GM21723 (cell line): ENCODE data around the gene REXO5.

Experiments
- ATAC-seq: cut with Tn5 transposase; IDR thresholded peaks from one replicate; pipeline ENCODE4 v1.9.1; 2021; ENCODE audit warnings: mild to moderate bottlenecking, moderate library complexity; ENCODE audit not compliant: unreplicated experiment

REXO5 gene

DNA sequence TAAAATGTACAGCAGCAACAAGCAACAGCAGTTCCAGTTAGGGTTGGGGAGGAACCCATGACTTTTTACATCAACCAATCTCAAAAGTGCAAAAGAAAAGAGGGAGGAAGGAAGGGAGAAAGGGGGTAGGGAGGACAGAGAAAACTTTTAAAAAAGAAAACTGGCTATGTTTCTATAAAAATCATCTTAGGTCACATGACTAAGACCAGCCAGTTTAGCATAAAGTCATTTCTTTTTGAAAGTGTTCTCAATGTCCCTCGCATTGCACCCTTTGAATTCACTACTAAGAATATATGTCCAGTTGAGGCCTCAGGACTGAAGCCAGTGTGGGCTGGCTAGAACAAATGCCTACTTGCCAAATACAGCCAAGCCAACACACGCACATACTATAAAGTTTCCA is 64.9 kb downstream of the REXO5 start:
- ATAC-seq: no peak

DNA sequence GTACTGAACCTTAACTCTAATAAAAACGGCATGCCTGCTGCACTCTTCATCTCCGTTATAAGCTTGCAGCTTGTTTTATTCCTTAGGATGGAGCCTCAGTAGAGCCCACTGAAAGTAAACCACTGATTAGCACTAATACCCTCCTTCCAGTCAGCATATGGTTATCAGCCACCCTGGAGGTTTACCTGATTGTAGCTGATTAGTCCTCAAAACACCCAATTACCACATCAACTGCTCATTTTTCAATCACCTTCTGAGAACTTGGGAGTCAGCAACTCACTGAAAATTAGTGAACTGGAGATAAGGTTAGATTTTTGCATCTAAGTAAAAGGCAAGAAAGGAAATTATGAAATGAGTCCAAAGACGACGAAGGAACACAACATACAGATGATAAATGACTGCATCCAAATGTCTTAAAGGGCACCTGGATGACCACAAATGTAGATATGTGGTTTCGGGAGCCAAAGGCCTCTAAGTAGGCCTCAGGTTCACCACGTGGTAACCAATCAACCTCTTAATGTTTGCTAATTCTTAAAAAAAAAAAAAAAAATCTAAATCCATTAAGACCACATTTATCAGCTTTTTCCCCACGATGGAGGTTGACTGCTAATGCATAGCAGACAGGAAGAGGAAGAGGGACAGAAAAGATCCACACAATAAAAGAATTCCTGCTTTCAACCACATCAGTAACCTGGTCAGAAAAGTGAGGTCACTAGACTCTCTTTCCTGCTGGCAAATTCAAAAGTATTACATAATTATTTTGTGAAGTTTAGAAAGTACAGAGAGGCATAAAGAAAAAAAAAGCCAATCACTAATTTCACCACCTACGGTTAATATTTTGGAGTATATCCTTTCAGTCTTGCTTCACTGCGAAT is 65.9 kb downstream of the REXO5 start:
- no peak for ATAC-seq

DNA sequence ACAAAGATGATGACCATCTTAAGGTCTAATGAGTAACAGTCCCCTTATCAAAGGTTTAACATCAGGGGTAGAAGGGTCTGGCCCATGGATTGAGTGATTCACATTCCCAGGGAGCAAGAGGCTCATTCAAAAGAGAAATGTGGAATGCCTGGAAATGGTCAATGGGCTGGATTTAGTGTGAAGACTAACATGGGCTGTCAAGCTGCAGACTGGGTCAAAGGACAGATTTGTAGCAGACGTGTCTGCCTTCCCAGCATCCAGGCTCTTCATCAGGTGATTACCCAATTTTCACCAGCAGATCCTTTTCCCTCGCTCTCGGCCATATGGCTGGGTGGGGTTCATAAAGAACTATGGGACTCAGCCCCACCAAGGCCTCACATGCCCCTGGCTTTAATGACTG is 67.0 kb downstream of the REXO5 start:
- no peak for ATAC-seq

GRCh38 chr16:20874088-20874581 is 67.8 kb downstream of the REXO5 start:
- no peak for ATAC-seq

DNA sequence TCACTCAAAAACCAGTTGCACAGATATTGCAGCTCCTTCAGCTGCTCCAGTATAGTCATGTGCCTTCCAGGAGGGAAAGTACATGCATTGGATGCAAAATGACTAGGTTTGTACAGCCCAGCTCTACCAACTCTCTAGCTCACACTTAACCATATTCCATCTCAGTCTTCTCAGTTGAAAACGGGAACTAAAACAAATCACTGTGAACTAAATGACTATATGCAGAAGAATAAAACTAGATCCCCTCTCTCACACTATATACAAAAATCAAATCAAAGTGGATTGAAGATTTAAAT is 69.0 kb downstream of the REXO5 start:
- no peak for ATAC-seq

- ATAC-seq: no peak
Observed at GRCh38 chr16:20878682-20879147, 72.4 kb downstream of the REXO5 start.

- ATAC-seq: no peak
Observed at GRCh38 chr16:20879175-20880040, 73.1 kb downstream of the REXO5 start.

- ATAC-seq: no peak
Observed at GRCh38 chr16:20880867-20881502, 74.7 kb downstream of the REXO5 start.

GRCh38 chr16:20881503-20881878 is 75.2 kb downstream of the REXO5 start:
- no peak for ATAC-seq

DNA sequence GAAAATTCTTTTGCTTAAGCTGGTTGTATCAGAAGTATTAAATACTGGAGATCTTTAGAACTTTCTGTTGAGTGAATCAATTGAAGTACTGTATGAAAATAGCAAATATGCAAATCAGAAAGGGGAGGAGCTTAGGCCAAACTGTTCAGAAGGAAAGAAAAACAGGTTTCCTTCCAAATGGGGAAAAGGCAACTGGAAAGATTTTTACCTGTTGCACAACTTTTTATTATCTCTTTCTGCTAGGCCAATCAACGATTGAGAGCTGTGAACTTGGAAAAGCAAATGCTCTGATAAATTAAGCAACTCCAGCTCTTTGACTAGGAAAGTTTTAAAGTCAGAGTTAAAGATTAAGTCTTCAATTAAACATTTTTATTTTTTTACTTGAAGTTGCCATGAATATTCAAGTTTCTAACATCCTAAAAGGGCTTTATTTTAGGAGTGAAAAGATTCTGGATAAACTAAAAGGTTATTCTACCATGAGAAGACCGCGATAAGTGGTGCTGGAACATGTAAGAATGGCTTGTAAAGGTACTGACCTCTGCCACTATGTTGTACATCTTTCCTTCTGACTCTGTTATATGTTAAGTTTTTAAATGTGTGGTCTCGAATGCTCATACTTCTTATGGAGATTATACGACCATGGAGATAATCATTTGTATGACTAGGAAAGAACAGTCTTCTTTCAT is 77.4 kb downstream of the REXO5 start:
- ATAC-seq: no peak

DNA sequence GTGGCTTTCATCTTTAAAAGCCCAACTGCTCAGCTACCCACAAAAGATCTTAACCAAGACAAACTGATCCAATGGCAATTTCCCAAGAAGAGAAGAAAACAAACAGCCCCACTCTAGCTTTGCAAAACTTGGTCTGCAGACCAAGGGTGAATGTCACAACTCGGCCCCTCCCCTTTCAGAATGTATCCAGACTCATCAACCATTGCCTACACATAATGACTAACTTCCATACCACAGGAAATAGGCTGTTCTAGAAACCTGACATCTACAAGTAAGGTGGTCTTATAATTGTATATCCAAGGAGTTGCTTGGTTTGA is 77.9 kb downstream of the REXO5 start:
- no peak for ATAC-seq

GRCh38 chr16:20886320-20886719 is 80.0 kb downstream of the REXO5 start:
- no peak for ATAC-seq

GRCh38 chr16:20887207-20887606 is 80.9 kb downstream of the REXO5 start:
- no peak for ATAC-seq

GRCh38 chr16:20889625-20890275 is 83.4 kb downstream of the REXO5 start:
- no peak for ATAC-seq

- ATAC-seq: no peak
Observed at GRCh38 chr16:20894388-20894787, 88.1 kb downstream of the REXO5 start.

GRCh38 chr16:20897253-20897897 is 91.0 kb downstream of the REXO5 start:
- ATAC-seq: no peak

- no peak for ATAC-seq
Observed at GRCh38 chr16:20897922-20898321, 91.6 kb downstream of the REXO5 start.

DNA sequence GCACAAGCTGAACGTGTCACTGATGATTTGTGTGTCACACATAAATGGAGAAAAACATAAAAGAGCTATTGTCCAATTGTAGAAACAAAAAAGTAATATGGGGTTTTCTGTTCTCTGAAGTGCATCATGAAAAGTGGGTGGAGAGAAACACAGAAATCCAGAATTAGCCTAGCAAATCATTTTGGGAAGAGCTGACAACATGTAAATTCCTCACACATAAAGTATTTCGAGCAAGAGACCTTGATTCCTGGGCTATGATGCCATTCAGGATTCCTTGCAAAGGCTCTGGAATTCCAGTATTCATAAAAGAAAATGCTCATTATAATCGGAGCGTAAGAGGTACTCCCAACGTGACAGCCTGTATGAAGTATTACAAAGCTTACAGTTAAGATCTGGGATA is 92.7 kb downstream of the REXO5 start:
- ATAC-seq: no peak
